ENCODE measurements around the gene SLC6A18.

SLC6A18 gene

GRCh38 chr5:1219098-1219767 is 5.9 kb upstream of the SLC6A18 start:
- FAIRE-seq (no peak), DNase-seq (ENCODE audit: insufficient read length, low spot score) (no peak)
- no peak for TF ChIP-seq POLR2A (IDR thresholded peaks at IDR 0.05; ENCODE audit: low read depth, low read length)
- no peak for TF ChIP-seq POLR2AphosphoS5 (IDR thresholded peaks at IDR 0.05; ENCODE audit: low read depth, low read length)
- no peak for TF ChIP-seq SPI1 (IDR thresholded peaks at IDR 0.05; ENCODE audit: low read depth, low read length)
- TF ChIP-seq TAF1 (IDR thresholded peaks at IDR 0.05; ENCODE audit: low read depth, low read length) = no peak
- no peak for TF ChIP-seq POU2F2 (IDR thresholded peaks at IDR 0.05; ENCODE audit: low read depth, low read length)
- TF ChIP-seq PAX5 (IDR thresholded peaks at IDR 0.05; ENCODE audit: insufficient read depth, low read length, severe bottlenecking) = no peak

- DNase-seq (ENCODE audit: insufficient read length, low spot score) (no peak), FAIRE-seq (no peak)
- TF ChIP-seq POU2F2 (IDR thresholded peaks at IDR 0.05; ENCODE audit: low read depth, low read length) (no peak), POLR2AphosphoS5 (IDR thresholded peaks at IDR 0.05; ENCODE audit: low read depth, low read length) (no peak), POLR2A (IDR thresholded peaks at IDR 0.05; ENCODE audit: low read depth, low read length) (no peak), SPI1 (IDR thresholded peaks at IDR 0.05; ENCODE audit: low read depth, low read length) (no peak), TAF1 (IDR thresholded peaks at IDR 0.05; ENCODE audit: low read depth, low read length) (no peak), PAX5 (IDR thresholded peaks at IDR 0.05; ENCODE audit: insufficient read depth, low read length, severe bottlenecking) (no peak)
Measured at GRCh38 chr5:1219768-1220100, 5.4 kb upstream of the SLC6A18 start.

GRCh38 chr5:1220351-1220750 is 4.8 kb upstream of the SLC6A18 start:
- TF ChIP-seq TAF1 (IDR thresholded peaks at IDR 0.05; ENCODE audit: low read depth, low read length) = no peak
- DNase-seq (ENCODE audit: insufficient read length, low spot score) (no peak), FAIRE-seq (no peak)

- FAIRE-seq (no peak), DNase-seq (ENCODE audit: insufficient read length, low spot score) (no peak)
- TF ChIP-seq PAX5 (IDR thresholded peaks at IDR 0.05; ENCODE audit: insufficient read depth, low read length, severe bottlenecking) = no peak
- no peak for TF ChIP-seq POU2F2 (IDR thresholded peaks at IDR 0.05; ENCODE audit: low read depth, low read length)
- TF ChIP-seq POLR2AphosphoS5 (IDR thresholded peaks at IDR 0.05; ENCODE audit: low read depth, low read length) = no peak
- no peak for TF ChIP-seq TAF1 (IDR thresholded peaks at IDR 0.05; ENCODE audit: low read depth, low read length)
- TF ChIP-seq SPI1 (IDR thresholded peaks at IDR 0.05; ENCODE audit: low read depth, low read length) = no peak
- TF ChIP-seq POLR2A (IDR thresholded peaks at IDR 0.05; ENCODE audit: low read depth, low read length) = no peak
Measured at GRCh38 chr5:1220831-1221230, 4.3 kb upstream of the SLC6A18 start.

GRCh38 chr5:1221721-1222120 is 3.5 kb upstream of the SLC6A18 start:
- DNase-seq (ENCODE audit: insufficient read length, low spot score) (no peak), FAIRE-seq (no peak)
- TF ChIP-seq TAF1 (IDR thresholded peaks at IDR 0.05; ENCODE audit: low read depth, low read length) = no peak
- TF ChIP-seq SPI1 (IDR thresholded peaks at IDR 0.05; ENCODE audit: low read depth, low read length) = no peak

GRCh38 chr5:1222147-1222546 is 3.0 kb upstream of the SLC6A18 start:
- FAIRE-seq (no peak), DNase-seq (ENCODE audit: insufficient read length, low spot score) (no peak)
- TF ChIP-seq TAF1 (IDR thresholded peaks at IDR 0.05; ENCODE audit: low read depth, low read length) (no peak), POLR2AphosphoS5 (IDR thresholded peaks at IDR 0.05; ENCODE audit: low read depth, low read length) (no peak), PAX5 (IDR thresholded peaks at IDR 0.05; ENCODE audit: insufficient read depth, low read length, severe bottlenecking) (no peak), SPI1 (IDR thresholded peaks at IDR 0.05; ENCODE audit: low read depth, low read length) (no peak), POLR2A (IDR thresholded peaks at IDR 0.05; ENCODE audit: low read depth, low read length) (no peak), POU2F2 (IDR thresholded peaks at IDR 0.05; ENCODE audit: low read depth, low read length) (no peak)

GRCh38 chr5:1222621-1223277 is 2.4 kb upstream of the SLC6A18 start:
- FAIRE-seq = no peak
- TF ChIP-seq POLR2A (IDR thresholded peaks at IDR 0.05; ENCODE audit: low read depth, low read length) = no peak
- no peak for TF ChIP-seq SPI1 (IDR thresholded peaks at IDR 0.05; ENCODE audit: low read depth, low read length)
- no peak for TF ChIP-seq POLR2AphosphoS5 (IDR thresholded peaks at IDR 0.05; ENCODE audit: low read depth, low read length)
- TF ChIP-seq PAX5 (IDR thresholded peaks at IDR 0.05; ENCODE audit: insufficient read depth, low read length, severe bottlenecking) = no peak
- no peak for TF ChIP-seq TAF1 (IDR thresholded peaks at IDR 0.05; ENCODE audit: low read depth, low read length)
- TF ChIP-seq POU2F2 (IDR thresholded peaks at IDR 0.05; ENCODE audit: low read depth, low read length) = no peak
- no peak for DNase-seq (ENCODE audit: insufficient read length, low spot score)

- TF ChIP-seq POU2F2 (IDR thresholded peaks at IDR 0.05; ENCODE audit: low read depth, low read length) (no peak), PAX5 (IDR thresholded peaks at IDR 0.05; ENCODE audit: insufficient read depth, low read length, severe bottlenecking) (no peak), SPI1 (IDR thresholded peaks at IDR 0.05; ENCODE audit: low read depth, low read length) (no peak), POLR2AphosphoS5 (IDR thresholded peaks at IDR 0.05; ENCODE audit: low read depth, low read length) (no peak), TAF1 (IDR thresholded peaks at IDR 0.05; ENCODE audit: low read depth, low read length) (no peak), POLR2A (IDR thresholded peaks at IDR 0.05; ENCODE audit: low read depth, low read length) (no peak)
Measured at GRCh38 chr5:1223278-1223670, 1.9 kb upstream of the SLC6A18 start.

GRCh38 chr5:1224631-1225030 is 550 bp upstream of the SLC6A18 start:
- TF ChIP-seq POU2F2 (IDR thresholded peaks at IDR 0.05; ENCODE audit: low read depth, low read length) (no peak), SPI1 (IDR thresholded peaks at IDR 0.05; ENCODE audit: low read depth, low read length) (no peak), POLR2A (IDR thresholded peaks at IDR 0.05; ENCODE audit: low read depth, low read length) (no peak)
- FAIRE-seq (no peak), DNase-seq (ENCODE audit: insufficient read length, low spot score) (no peak)

More at GRCh38 chr5:1223278-1223670, 1.9 kb upstream of the SLC6A18 start:
- DNase-seq (ENCODE audit: insufficient read length, low spot score) (no peak), FAIRE-seq (no peak)

GRCh38 chr5:1226231-1226630 is 1.1 kb downstream of the SLC6A18 start:
- TF ChIP-seq SPI1 (IDR thresholded peaks at IDR 0.05; ENCODE audit: low read depth, low read length) (no peak), POLR2AphosphoS5 (IDR thresholded peaks at IDR 0.05; ENCODE audit: low read depth, low read length) (no peak), PAX5 (IDR thresholded peaks at IDR 0.05; ENCODE audit: insufficient read depth, low read length, severe bottlenecking) (no peak), TAF1 (IDR thresholded peaks at IDR 0.05; ENCODE audit: low read depth, low read length) (no peak), POLR2A (IDR thresholded peaks at IDR 0.05; ENCODE audit: low read depth, low read length) (no peak), POU2F2 (IDR thresholded peaks at IDR 0.05; ENCODE audit: low read depth, low read length) (no peak)
- DNase-seq (ENCODE audit: insufficient read length, low spot score) = no peak
- no peak for FAIRE-seq
